Measurements from ENCODE around the gene DLD.
A peak's percentile ranks its signal among the peaks of the same experiment; 100 is the strongest.

The DLD gene

DNA sequence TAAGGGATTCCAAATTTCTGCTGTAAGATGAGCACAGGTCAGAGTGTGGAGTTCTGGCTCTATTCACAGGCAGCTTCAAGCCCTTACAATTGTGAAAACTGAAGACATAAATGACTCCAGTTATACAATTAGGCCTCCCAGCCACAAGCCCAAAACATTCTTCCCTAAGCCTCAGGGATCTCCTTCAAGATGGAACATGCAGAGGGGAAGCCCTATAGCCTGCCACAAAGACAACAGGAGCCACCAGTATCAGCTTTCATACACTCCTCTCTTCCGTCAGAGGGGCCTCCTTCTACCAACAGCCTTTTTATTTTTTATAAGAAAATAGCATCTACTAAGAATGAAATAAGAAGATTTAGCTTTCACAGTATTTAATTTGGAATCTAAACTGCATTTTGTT, 46.5 kb downstream of the DLD start:
- no peak overlapping the region for H3K4me3 ChIP-seq (ENCODE audit: low read length)
- TF ChIP-seq CTCF (conservative IDR thresholded peaks at IDR 0.05; ENCODE audit: low read depth, low read length) = no peak
- DNase-seq (ENCODE audit: low read depth) = no peak

DNA sequence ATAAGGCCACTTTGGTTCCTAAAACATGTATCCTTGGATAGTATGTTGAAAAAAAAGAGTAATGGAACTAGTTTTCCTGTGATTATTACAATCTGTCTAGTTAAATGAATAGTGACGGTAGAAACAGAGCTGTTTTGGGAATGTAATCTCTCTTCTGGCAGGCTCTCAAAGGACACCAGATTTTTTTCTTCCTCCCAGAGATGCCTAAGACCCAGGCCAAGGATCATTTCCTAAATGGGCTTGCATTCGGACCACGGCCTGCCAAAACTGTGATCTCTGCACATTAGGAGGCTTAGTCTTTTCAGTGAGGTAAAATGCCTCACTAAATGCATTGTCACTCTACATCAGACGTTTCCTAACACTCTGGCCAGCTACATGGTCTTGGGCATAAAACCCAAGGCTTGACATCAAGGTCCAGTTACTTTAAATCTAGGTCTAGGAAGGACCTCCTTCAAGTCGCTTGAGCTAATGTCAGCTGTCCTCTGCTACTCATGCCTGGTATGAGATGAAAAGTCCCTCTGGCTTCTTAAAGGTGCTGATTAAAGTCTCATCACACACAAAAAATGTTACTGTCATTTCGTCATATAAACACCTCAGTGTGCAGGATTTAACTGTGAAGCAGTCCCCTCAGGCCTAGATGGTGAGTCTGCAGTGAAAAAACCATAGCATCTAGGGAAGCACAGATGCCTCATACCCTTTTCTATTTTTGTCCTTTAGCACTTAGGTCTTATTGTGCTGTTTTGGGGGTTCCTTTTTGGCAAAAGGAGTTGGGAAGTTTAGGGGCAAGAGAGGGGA, 47.7 kb downstream of the DLD start:
- no peak for DNase-seq (ENCODE audit: low read depth)
- H3K4me3 ChIP-seq (ENCODE audit: low read length) = no peak overlapping the region
- no peak for TF ChIP-seq CTCF (conservative IDR thresholded peaks at IDR 0.05; ENCODE audit: low read depth, low read length)

- TF ChIP-seq CTCF (conservative IDR thresholded peaks at IDR 0.05; ENCODE audit: low read depth, low read length) = no peak
- H3K4me3 ChIP-seq (ENCODE audit: low read length) = no peak overlapping the region
- DNase-seq (ENCODE audit: low read depth) = peak; percentile 52
Observed at GRCh38 chr7:107939573-107940489, 48.8 kb downstream of the DLD start.

DNA sequence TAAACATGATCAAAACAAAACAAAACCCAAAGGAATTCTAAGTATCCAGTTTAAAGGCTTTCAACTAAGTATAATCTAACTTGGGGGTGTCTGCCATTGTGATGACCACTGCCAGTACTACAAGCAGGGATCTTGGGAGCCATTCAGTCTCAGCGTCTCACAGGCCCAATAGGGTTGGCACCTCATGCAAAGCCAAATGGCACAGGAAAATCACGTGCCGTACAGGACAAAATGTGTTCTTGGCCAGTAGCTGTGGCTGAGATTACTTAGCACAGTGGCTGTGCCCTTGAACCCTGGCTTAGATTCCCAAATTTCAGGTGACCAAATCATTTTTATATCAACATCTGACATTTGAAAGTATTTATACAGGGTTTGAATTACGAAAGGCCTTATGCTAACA, 50.0 kb downstream of the DLD start:
- TF ChIP-seq CTCF (conservative IDR thresholded peaks at IDR 0.05; ENCODE audit: low read depth, low read length) = no peak
- no peak for DNase-seq (ENCODE audit: low read depth)
- H3K4me3 ChIP-seq (ENCODE audit: low read length) = no peak overlapping the region

- H3K4me3 ChIP-seq (ENCODE audit: low read length) = no peak overlapping the region
- TF ChIP-seq CTCF (conservative IDR thresholded peaks at IDR 0.05; ENCODE audit: low read depth, low read length) = no peak
- DNase-seq (ENCODE audit: low read depth) = no peak
Observed at GRCh38 chr7:107943018-107943417, 52.0 kb downstream of the DLD start.

DNA sequence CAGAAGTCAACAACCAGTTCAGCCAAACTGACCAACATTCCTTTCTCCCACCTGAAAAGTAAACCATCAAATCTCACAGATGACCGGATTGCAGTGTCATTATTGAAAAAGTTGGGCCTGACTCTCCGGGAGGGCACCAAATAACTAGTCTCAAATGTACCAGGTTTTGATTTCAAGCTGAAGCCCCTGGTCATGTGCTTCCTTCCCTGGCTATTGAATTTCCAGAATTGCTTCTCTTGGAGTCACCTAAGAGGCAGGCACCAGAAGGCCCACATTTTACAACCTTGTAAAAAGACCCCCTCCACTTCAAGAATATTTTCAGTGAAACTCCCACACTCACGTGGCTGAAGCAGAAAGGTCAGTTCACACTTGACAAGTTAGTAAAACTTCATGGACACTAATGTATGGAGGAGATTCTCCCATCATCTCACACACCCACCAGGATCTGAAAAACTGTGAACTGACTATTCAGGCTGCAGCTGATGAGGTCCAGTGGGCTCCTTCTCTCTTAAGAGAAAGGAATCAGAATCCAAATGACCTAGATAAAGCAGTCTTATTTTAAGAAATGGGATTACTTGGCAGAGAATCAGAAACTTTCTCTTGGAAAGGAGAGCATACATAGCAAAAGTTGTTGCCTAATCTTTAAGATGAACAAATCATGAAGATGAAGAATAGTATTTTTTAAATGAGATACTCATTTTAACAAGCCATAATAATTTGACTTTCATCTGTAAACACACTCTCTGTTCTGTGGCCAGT, 53.6 kb downstream of the DLD start:
- H3K4me3 ChIP-seq (ENCODE audit: low read length) = no peak overlapping the region
- no peak for TF ChIP-seq CTCF (conservative IDR thresholded peaks at IDR 0.05; ENCODE audit: low read depth, low read length)
- DNase-seq (ENCODE audit: low read depth) = no peak
